B cell (primary cell): ENCODE results near the gene WDR83. TPM values are rescaled to one million over a fixed set of nuclear protein-coding genes. Genes with fewer than 3 reads are reported as not detected.

Experiments
- ATAC-seq: fragments of 200-7000 bp; cut with Tn5 transposase; one replicate; pipeline ENCODE4 v1.10.0; 2021; ENCODE audit warnings: low read depth, mild to moderate bottlenecking, moderate number of reproducible peaks, moderate library complexity
- CTCF ChIA-PET: fragments of 350-600 bp; sonication (Branson Sonifier 250); formaldehyde crosslinking; loops from one replicate; lab custom pipeline; 2021; ENCODE audit warnings: antibody characterized with exemption, inconsistent platforms; lab: Charles Lee
- POLR2A ChIA-PET: fragments of 350-600 bp; sonication (Branson Sonifier 250); formaldehyde crosslinking; loops from one replicate; lab custom pipeline; 2021; ENCODE audit warnings: antibody characterized with exemption; lab: Charles Lee
- DNase-seq: peaks from one replicate; pipeline ENCODE4 v3.0.0; 2013
- H2AFZ ChIP-seq: 2 replicates; pipeline ENCODE4 v1.6.1; 2012; ENCODE audit warnings: mild to moderate bottlenecking, low read depth, low read length; ENCODE audit not compliant: insufficient read depth, poor library complexity, severe bottlenecking
- H3K27ac ChIP-seq, 2 donors: 1 replicate in 1 of 2; 2 replicates in 1 of 2; pipeline ENCODE4 v1.5.1; 2012 to 2013; ENCODE audit warnings: low read length in 2 of 2, mild to moderate bottlenecking in 2 of 2, moderate library complexity in 1 of 2
- H3K27me3 ChIP-seq, 4 experiments: fragments of 200-600 bp in 1 of 4; sonication (generic) in 1 of 4; replicated peaks in 1 of 4; 1 replicate in 2 of 4; 2 replicates in 2 of 4; pipeline versions ENCODE4 v1.6.1 to v1.7.0; 2013 to 2016; ENCODE audit warnings: low read length in 3 of 4, mild to moderate bottlenecking in 2 of 4, mixed read lengths in 1 of 4, moderate library complexity in 1 of 4; ENCODE audit not compliant: insufficient read depth in 4 of 4, control insufficient read depth in 3 of 4; ENCODE audit errors: control extremely low read depth in 1 of 4
- H3K36me3 ChIP-seq, 2 experiments: replicated peaks in 1 of 2; 1 replicate in 1 of 2; 2 replicates in 1 of 2; pipeline versions ENCODE4 v1.6.1 to v1.7.1; 2013; ENCODE audit warnings: low read length in 1 of 2; ENCODE audit not compliant: insufficient read depth in 2 of 2, control insufficient read depth in 1 of 2; ENCODE audit errors: control extremely low read depth in 1 of 2, extremely low read depth in 1 of 2
- H3K4me1 ChIP-seq, 2 donors: fragments of 200-600 bp in 1 of 2; sonication (generic) in 1 of 2; 1 replicate in 1 of 2; 2 replicates in 1 of 2; pipeline versions ENCODE4 v1.5.1 to v1.6.1; 2013 to 2017; ENCODE audit warnings: low read length in 2 of 2; ENCODE audit not compliant: control insufficient read depth in 2 of 2, insufficient read depth in 2 of 2
- H3K4me2 ChIP-seq: replicated peaks from 2 replicates; pipeline ENCODE3; 2012; ENCODE audit warnings: mild to moderate bottlenecking, low read depth, low read length; ENCODE audit not compliant: poor library complexity, severe bottlenecking
- H3K4me3 ChIP-seq, 5 experiments: fragments of 200-600 bp in 1 of 5; sonication (generic) in 1 of 5; 1 replicate in 3 of 5; 2 replicates in 2 of 5; pipeline versions ENCODE4 v1.5.1 to v1.7.0; 2011 to 2016; ENCODE audit warnings: low read length in 4 of 5, mild to moderate bottlenecking in 4 of 5, low read depth in 2 of 5, control low read depth in 1 of 5, moderate library complexity in 1 of 5; ENCODE audit not compliant: insufficient read depth in 1 of 5; ENCODE audit errors: control extremely low read depth in 1 of 5, extremely low read depth in 1 of 5
- H3K79me2 ChIP-seq: fragments of 200-600 bp; sonication (generic); one replicate; pipeline ENCODE4 v1.6.0; 2016; ENCODE audit warnings: low read length; ENCODE audit not compliant: control insufficient read depth, insufficient read depth
- H3K9ac ChIP-seq: fragments of 200-600 bp; sonication (generic); 2 replicates; pipeline ENCODE4 v1.6.1; 2017; ENCODE audit warnings: mild to moderate bottlenecking, low read length, moderate library complexity
- H3K9me3 ChIP-seq, 3 donors: one replicate each; pipeline versions ENCODE4 v1.6.1 to v1.7.1; 2013; ENCODE audit warnings: low read length in 2 of 3; ENCODE audit not compliant: control insufficient read depth in 2 of 3, insufficient read depth in 1 of 3; ENCODE audit errors: control extremely low read depth in 1 of 3
- H4K20me1 ChIP-seq: 2 replicates; pipeline ENCODE4 v1.6.0; 2012; ENCODE audit warnings: mild to moderate bottlenecking, low read length; ENCODE audit not compliant: insufficient read depth, control insufficient read depth, poor library complexity, severe bottlenecking
- H3K27ac Mint-ChIP-seq: one replicate; pipeline ENCODE4 v1.8.0; 2021; ENCODE audit warnings: mixed read lengths
- H3K27me3 Mint-ChIP-seq: one replicate; pipeline ENCODE4 v1.8.0; 2021; ENCODE audit warnings: mixed read lengths
- H3K4me1 Mint-ChIP-seq: one replicate; pipeline ENCODE4 v1.8.0; 2021; ENCODE audit warnings: mixed read lengths
- H3K4me3 Mint-ChIP-seq: one replicate; pipeline ENCODE4 v1.8.0; 2021; ENCODE audit warnings: mixed read lengths
- H3K9me3 Mint-ChIP-seq: one replicate; pipeline ENCODE4 v1.8.0; 2022; ENCODE audit warnings: mixed read lengths; ENCODE audit not compliant: insufficient read depth
- CTCF ChIP-seq: fragments of 200-600 bp; IDR thresholded peaks from one replicate; pipeline ENCODE4 v1.8.0; 2022; ENCODE audit warnings: antibody characterized with exemption, mild to moderate bottlenecking
- EZH2 ChIP-seq: IDR thresholded peaks from 2 replicates; pipeline ENCODE4 v1.6.1; 2012; ENCODE audit warnings: borderline replicate concordance, low read depth, mild to moderate bottlenecking, moderate library complexity, low read length; ENCODE audit not compliant: insufficient read depth, poor library complexity, severe bottlenecking
- WGBS: methylation state at CpG from one replicate; pipeline ENCODE4 v1.1.5; 2013; ENCODE audit warnings: missing lambda C conversion rate; ENCODE audit not compliant: insufficient coverage; 5-methylcytosine and 5-hydroxymethylcytosine counted together
- intact Hi-C: fragments of 100-400 bp; cut with micrococcal nuclease; formaldehyde crosslinking; loops from one replicate; pipeline ENCODE4 v1.10.0; 2022
- polyA plus RNA-seq: library from polyadenylated mRNA; depleted of rRNA; stranded (reverse); fragments of >200 nt; gene quantifications from 2 replicates; pipeline ENCODE4 v1.2.3, GENCODE V29; 2012
- total RNA-seq, 2 donors: library from RNA; stranded (reverse); fragments of 120-200 nt in 1 of 2; gene quantifications; 1 replicate in 1 of 2; 2 replicates in 1 of 2; pipeline versions ENCODE4 v1.2.3 to v1.2.4, GENCODE V29; 2013 to 2022

The WDR83 gene
- total and polyA plus RNA-seq, 2 donors (not counting 1 experiment from before 2014, with no cell fraction given) = 16.3 to 24.6 TPM

GRCh38 chr19:12689012-12689411 is 22.4 kb downstream of the WDR83 start:
- no peak overlapping the region for H3K4me3 ChIP-seq
- WGBS = 80% methylated on average over 12 of the region's 12 CpGs
- Mint-ChIP-seq H3K4me3 (no peak overlapping the region), H3K9me3 (no peaks in the 10 kb centered on the region), H3K27ac (no peak overlapping the region), H3K27me3 (no peaks in the 10 kb centered on the region), H3K4me1 (no peaks in the 10 kb centered on the region)
- DNase-seq (no peak), ATAC-seq (no peak)
- no peak overlapping the region for H3K27ac ChIP-seq
- no peaks in the 10 kb centered on the region for H4K20me1 ChIP-seq
- no peak overlapping the region for H3K4me2 ChIP-seq
- H3K79me2 ChIP-seq = no peaks in the 10 kb centered on the region
- ChIA-PET POLR2A (no interaction called here), CTCF (interaction anchor here (1.0 kb wide), 1 partner anchor 11 kb away, joined by 4 read pairs; no protein-coding TSS in a partner anchor)
- intact Hi-C loops = no loop called here
- H3K36me3 ChIP-seq = no peaks in the 10 kb centered on the region
- TF ChIP-seq CTCF (no peak), EZH2 (no peak)
- H3K9me3 ChIP-seq = no peaks in the 10 kb centered on the region
- H3K27me3 ChIP-seq = no peaks in the 10 kb centered on the region
- no peak overlapping the region for H3K9ac ChIP-seq
- H2AFZ ChIP-seq = no peak overlapping the region
- H3K4me1 ChIP-seq = no peaks in the 10 kb centered on the region

- no peaks in the 10 kb centered on the region for H3K27me3 ChIP-seq
- POLR2A ChIA-PET = no interaction called here
- TF ChIP-seq CTCF (no peak), EZH2 (no peak)
- H3K9ac ChIP-seq = no peak overlapping the region
- WGBS = 43% methylated on average over 22 of the region's 26 CpGs
- Mint-ChIP-seq H3K27me3 (no peaks in the 10 kb centered on the region), H3K4me1 (no peaks in the 10 kb centered on the region), H3K9me3 (no peaks in the 10 kb centered on the region), H3K27ac (no peak overlapping the region), H3K4me3 (no peak overlapping the region)
- H2AFZ ChIP-seq = no peak overlapping the region
- H3K9me3 ChIP-seq = no peaks in the 10 kb centered on the region
- intact Hi-C loops = no loop called here
- H3K27ac ChIP-seq = no peak overlapping the region
- peak; percentile 10 for DNase-seq
- CTCF ChIA-PET = interaction anchor here (1.0 kb wide), 1 partner anchor 12 kb away, joined by 4 read pairs; no protein-coding TSS in a partner anchor
- H3K79me2 ChIP-seq = no peaks in the 10 kb centered on the region
- H3K4me1 ChIP-seq = no peaks in the 10 kb centered on the region
- H3K4me3 ChIP-seq = no peak overlapping the region
- no peak for ATAC-seq
- no peak overlapping the region for H3K4me2 ChIP-seq
- no peaks in the 10 kb centered on the region for H3K36me3 ChIP-seq
- no peaks in the 10 kb centered on the region for H4K20me1 ChIP-seq
Measured at GRCh38 chr19:12689581-12690216, 23.1 kb downstream of the WDR83 start.
